ENCODE results near the gene EMC8.

EMC8 gene

GRCh38 chr16:85731179-85731578 lies 68.2 kb downstream of the EMC8 start:
- DNase-seq (ENCODE audit: low read depth in 1 of 2, low spot score in 1 of 2), result no peak

GRCh38 chr16:85730186-85730465 lies 69.2 kb downstream of the EMC8 start:
- DNase-seq (ENCODE audit: low read depth in 1 of 2, low spot score in 1 of 2), result no peak

- DNase-seq (ENCODE audit: low read depth in 1 of 2, low spot score in 1 of 2), result no peak
These were observed 69.7 kb downstream of the EMC8 start for GRCh38 chr16:85729452-85730185.

- no peak for DNase-seq (ENCODE audit: low read depth in 1 of 2, low spot score in 1 of 2)
These were observed 70.5 kb downstream of the EMC8 start for GRCh38 chr16:85728879-85729278.
